ENCODE data around the gene FAM181A.

FAM181A gene

DNA sequence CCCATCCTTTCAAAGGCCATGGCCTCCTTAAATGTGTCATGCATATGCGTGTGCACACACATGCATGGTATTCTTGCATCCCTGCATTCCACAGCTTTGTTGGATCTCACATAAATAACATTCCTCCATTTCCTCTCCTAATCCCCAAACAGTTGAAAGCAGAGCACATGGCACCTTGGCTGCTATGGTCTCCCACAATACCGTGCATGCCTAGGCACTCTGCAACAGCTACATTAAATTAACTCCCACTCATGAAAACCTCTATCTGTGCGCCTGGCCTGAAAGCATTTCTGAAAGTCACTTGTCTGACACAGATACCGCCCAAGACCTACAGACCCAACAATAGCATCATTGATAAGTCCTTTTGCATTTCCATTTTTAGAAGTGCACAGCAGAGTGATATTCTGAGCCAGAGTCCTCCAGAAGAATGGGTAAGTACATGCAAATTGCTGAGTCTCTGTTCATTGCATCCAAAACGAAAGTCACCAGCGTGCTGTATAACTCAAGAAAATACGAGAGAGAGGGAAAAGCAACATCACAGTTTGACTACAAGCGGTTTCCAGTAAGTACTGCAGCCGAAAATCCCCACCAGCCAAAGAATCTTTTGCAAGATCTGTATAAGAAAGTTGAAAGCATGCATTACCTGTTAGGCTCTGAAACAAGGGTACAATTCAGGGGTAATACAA is 48.8 kb downstream of the FAM181A start:
- peak overlapping the region; percentile 51; the same call in 1 of the 2 replicates for H3K4me3 ChIP-seq (ENCODE audit: low read length)
- no peak for TF ChIP-seq ZNF274 (IDR thresholded peaks at IDR 0.05; ENCODE audit: low read depth, low read length)

DNA sequence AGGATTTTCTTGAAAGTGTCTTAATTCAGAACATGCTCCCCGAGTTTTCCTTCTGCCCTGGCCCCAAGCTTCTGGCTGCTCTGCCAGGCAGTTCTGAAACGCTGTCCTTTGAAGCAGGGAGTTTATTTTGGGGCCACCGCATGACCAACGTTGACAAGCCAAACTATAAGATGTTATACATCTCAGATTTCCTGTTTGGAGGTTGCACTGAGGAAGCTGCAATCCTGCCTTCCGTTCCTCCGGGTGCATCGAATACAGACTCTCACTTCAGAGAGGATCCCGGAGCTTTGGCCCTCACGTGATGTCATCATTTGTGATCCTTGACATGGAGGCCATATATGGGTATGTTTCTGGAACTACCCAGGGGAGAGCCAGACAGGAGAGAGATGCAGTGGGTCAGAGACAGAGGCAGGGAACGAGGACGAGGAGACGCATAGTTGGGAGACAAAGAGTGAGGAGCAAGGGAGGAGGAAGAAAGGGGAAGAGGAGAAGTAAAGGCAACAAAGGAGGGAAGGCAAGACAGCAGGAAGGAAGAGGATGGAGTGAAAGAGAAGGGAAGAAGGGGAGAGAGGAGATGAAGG is 49.4 kb downstream of the FAM181A start, which contains the start of gene ASB2:
Gene ASB2 (minus strand): TSS at position 94 of the 581 bp plus-strand sequence. CDS start 12,031 bp downstream, outside the sequence.
- H3K4me3 ChIP-seq (ENCODE audit: low read length): peak within 1 kb of the TSS; percentile 51; the same call in 1 of the 2 replicates
- TF ChIP-seq ZNF274 (IDR thresholded peaks at IDR 0.05; ENCODE audit: low read depth, low read length): no peak

DNA sequence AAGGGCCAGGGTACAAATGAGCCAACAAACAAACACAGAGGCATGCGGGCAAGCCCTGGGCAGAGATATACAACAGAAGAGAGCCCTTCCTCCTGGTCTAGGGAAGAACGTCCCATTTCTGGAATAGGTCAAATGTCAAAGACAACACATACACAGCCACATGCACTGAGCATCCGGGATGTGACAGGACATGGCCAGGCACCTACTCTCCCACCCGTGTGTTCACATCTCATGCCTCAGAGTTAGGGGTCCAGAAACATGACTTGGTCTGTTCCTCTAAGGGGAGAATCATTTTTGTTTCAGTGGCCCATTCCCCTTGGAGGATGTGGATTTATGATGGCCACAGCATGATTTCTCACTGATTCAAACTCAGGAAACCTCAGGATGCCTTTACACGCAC is 50.0 kb downstream of the FAM181A start:
- TF ChIP-seq ZNF274 (IDR thresholded peaks at IDR 0.05; ENCODE audit: low read depth, low read length): no peak
- H3K4me3 ChIP-seq (ENCODE audit: low read length): peak overlapping the region; percentile 51; the same call in 1 of the 2 replicates

- TF ChIP-seq ZNF274 (IDR thresholded peaks at IDR 0.05; ENCODE audit: low read depth, low read length): no peak
- no peak overlapping the region for H3K4me3 ChIP-seq (ENCODE audit: low read length)
Observed at GRCh38 chr14:93977790-93978581, 50.8 kb downstream of the FAM181A start.

- TF ChIP-seq ZNF274 (IDR thresholded peaks at IDR 0.05; ENCODE audit: low read depth, low read length): no peak
- no peak overlapping the region; the same call in 1 of the 2 replicates for H3K4me3 ChIP-seq (ENCODE audit: low read length)
Observed at GRCh38 chr14:93978735-93979134, 51.6 kb downstream of the FAM181A start.
